ENCODE measurements around the gene SENP1.

SENP1 gene

GRCh38 chr12:48029491-48030172 lies 76.2 kb downstream of the SENP1 start:
- TF ChIP-seq ZNF274 (IDR thresholded peaks at IDR 0.05; ENCODE audit: low read depth, low read length), result no peak
- H3K4me3 ChIP-seq (ENCODE audit: low read length), result no peak overlapping the region

DNA sequence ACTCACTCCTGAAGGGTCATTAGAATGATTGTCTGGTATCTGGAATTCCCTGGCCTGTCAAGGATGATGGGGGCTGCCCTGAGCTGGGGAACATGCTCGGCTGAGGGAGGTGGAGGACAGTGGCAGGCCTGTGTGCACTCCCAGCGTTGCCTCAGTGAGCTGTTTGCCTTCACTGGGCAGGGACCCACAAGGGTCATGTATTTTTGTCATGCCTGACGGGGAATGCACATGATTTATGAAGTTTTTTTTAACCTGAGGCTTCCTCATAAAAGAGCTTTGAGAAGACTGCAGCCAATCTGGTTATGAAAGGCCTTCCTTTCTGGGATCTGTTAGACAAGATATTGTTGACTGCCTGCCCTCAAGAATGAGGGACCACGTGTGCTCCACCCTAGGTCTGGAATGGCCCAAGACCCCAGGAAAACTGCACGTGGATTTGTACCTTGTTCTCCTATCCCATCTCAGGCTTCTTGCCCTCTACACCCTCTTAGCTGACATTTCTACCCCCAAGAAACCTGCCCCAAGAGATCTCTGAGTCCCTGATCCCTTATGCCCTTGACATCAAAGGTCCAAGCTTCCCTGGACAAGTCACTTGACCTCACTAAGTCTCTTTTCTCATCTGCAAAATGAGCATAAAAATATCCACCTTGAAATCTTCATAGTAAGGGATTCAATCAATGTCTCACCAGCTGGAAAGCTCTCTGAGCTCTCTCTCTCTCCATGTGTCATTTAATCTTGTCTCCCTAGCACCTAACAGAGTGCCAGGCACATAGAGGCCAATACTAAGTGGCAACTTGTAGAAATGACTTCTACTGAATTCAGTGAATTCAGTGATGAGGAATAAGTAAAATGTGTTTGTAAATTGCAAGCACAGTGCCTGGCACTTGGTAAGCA lies 77.1 kb downstream of the SENP1 start:
- H3K4me3 ChIP-seq (ENCODE audit: low read length), result no peak overlapping the region
- no peak for TF ChIP-seq ZNF274 (IDR thresholded peaks at IDR 0.05; ENCODE audit: low read depth, low read length)

DNA sequence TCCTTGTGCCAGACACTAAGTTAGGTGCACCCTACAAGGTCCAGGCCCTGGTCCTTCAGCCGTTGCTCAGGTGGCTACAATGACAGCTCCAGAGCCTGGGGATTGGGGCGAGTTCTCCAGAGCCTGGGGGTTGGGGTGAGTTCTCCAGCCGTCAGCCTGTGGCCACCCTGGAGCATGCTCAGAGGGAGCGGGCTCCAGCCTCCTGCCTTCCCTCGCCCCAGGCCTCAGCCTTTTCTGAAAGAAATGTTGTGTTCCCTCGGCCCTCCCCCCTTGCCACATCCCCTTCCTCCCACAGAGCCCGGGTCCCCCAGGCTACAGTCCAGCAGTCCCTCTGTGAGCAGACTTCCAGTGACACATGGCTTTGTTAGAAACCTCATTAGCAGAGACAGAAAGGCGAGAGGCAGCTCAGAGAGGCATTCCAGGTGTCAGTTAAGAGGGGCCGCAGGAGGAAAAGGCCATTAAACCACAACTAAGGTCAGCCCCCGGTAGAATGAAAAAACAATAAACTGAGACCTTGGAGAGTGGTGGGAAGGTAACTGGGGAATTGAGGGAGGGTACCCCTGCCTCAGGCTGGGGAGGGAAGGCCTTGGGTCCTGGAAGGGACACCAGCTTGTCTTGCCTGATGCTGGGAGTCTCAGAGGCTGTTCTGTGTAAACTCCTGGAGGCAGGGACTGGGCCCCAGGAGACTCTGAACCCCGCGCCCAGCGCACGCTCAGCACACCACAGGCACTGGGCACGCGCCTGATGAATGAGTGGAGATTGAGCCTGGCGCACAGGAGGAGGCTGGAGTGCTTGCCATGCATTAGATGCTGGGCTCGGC lies 78.5 kb downstream of the SENP1 start:
- no peak for TF ChIP-seq ZNF274 (IDR thresholded peaks at IDR 0.05; ENCODE audit: low read depth, low read length)
- H3K4me3 ChIP-seq (ENCODE audit: low read length), result no peak overlapping the region

DNA sequence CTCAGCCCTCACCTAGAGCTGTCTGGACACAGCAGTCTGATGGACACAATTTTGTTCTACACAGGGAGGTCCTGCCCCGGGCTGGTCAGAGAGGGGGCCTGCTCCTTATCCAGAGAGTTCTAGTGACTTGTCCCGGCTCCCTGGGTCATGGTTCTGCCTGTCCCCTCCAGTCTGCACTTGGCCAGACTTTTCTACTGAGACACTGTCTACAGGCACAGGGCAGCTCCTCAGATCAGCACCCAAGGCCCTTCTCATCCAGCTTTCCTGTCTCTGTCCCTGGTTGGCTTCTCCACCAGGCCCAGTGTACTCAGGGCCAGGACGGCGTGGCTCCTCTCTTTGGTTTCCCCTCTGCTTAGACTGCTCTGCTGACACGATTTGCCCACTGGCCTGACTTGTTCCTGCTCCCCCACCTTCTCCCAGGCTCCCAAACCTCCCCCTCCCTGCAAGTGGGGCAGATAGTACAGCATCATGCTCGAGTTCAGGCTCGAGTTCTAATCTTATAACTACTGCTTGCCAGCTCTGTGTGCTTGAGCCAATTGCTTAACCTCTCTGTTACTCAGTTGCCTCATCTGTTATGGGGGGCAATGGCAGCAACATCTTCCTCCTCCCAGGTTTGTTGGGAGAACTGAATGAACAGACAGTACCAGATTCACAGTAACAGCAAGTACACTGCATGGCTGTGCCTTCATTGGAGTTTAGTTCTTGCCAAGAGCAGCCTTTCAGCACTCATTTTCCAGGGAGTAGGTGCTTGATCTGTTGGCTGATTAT lies 79.6 kb downstream of the SENP1 start:
- no peak overlapping the region for H3K4me3 ChIP-seq (ENCODE audit: low read length)
- TF ChIP-seq ZNF274 (IDR thresholded peaks at IDR 0.05; ENCODE audit: low read depth, low read length), result no peak

GRCh38 chr12:48025281-48025680 lies 80.6 kb downstream of the SENP1 start:
- TF ChIP-seq ZNF274 (IDR thresholded peaks at IDR 0.05; ENCODE audit: low read depth, low read length), result no peak
- no peak overlapping the region for H3K4me3 ChIP-seq (ENCODE audit: low read length)

DNA sequence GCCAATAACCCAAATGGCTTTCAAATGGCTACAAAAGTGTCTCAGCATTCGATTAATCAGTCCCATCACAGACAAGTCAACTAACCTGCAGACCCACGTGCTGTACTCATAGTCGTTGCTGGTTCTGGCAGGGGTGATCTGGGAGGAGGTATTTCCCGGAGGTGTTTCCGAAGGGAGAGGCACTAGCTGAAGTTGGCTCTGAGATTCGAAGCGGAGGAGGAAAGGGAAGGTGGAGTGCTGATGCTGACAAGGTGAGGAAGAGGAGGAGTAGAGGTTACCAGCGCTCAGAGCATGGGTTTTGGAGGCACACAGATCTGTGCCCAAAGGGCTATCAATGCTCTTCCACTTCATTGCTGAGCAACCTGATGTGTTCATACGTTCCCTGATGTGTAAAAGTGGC lies 81.1 kb downstream of the SENP1 start:
- H3K4me3 ChIP-seq (ENCODE audit: low read length), result no peak overlapping the region
- TF ChIP-seq ZNF274 (IDR thresholded peaks at IDR 0.05; ENCODE audit: low read depth, low read length), result no peak

DNA sequence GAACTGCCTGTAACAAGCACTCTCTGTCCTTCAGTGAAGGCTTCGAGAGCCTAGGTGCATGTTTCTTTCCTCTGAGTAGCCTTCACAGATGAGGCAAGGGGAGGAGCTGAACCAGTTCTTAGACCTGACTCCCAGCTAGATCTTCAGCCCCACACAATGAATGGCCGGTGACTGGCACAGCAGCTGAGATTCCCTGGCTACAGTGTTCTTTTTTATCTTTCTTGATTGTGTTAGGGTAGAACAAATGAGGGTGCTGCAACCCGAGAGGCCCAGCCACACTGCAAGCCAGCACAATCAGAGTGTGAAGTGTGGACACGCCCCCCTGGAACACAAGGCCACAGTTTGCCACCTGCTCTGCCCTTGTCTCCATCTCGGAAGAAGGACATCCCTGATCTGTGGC lies 82.5 kb downstream of the SENP1 start:
- TF ChIP-seq ZNF274 (IDR thresholded peaks at IDR 0.05; ENCODE audit: low read depth, low read length), result no peak
- H3K4me3 ChIP-seq (ENCODE audit: low read length), result no peak overlapping the region

DNA sequence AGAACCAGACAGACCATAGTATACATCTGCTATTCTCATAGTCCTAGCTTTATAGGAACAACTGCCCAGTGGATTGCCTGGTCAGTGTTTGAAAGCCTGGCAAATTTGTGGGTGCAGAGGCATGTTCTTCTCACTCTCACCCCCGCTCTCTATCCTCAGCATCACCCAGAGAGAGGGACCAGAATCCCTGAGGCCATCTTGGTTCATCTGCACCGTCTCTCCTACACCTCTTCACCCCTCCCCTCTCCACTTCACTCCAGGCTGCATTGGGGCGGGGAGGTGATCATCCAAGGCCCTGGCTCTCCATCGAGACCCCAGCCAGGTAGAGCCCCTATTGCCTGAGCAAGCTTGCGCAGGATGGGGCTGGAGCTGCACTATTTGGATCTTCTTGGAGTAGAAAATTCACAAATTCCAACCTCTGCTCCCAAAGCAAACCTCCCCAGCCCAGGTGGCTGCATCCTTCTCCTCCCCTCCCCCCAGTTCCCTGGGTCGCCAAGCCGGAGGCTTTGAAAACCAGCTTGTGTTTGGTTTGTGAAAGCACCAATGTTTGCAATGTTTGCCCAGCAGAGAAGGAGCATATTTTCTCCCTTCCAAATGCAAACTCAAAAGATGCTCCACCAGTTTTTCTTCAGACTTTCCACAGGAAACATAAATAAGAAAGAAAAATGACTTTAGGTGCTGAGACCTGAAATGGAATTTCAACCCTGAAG lies 83.0 kb downstream of the SENP1 start:
- H3K4me3 ChIP-seq (ENCODE audit: low read length), result no peak overlapping the region
- TF ChIP-seq ZNF274 (IDR thresholded peaks at IDR 0.05; ENCODE audit: low read depth, low read length), result no peak

DNA sequence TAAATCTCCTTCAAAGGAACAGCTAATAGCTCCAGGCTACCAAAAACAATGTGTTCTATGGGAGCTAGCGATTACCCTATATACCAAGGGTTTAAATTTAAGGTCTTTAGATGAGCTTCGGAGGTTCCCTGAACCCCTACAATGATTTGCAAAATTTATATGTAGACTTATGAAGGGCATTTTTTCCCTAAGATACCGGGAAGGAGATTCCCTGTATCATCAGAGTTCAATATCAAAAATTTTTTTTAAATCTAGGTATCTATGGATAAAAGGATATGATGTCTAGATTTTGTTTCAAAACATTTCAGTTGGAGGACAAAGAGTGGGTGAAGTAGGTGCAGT lies 83.7 kb downstream of the SENP1 start:
- H3K4me3 ChIP-seq (ENCODE audit: low read length), result no peak overlapping the region
- TF ChIP-seq ZNF274 (IDR thresholded peaks at IDR 0.05; ENCODE audit: low read depth, low read length), result no peak

DNA sequence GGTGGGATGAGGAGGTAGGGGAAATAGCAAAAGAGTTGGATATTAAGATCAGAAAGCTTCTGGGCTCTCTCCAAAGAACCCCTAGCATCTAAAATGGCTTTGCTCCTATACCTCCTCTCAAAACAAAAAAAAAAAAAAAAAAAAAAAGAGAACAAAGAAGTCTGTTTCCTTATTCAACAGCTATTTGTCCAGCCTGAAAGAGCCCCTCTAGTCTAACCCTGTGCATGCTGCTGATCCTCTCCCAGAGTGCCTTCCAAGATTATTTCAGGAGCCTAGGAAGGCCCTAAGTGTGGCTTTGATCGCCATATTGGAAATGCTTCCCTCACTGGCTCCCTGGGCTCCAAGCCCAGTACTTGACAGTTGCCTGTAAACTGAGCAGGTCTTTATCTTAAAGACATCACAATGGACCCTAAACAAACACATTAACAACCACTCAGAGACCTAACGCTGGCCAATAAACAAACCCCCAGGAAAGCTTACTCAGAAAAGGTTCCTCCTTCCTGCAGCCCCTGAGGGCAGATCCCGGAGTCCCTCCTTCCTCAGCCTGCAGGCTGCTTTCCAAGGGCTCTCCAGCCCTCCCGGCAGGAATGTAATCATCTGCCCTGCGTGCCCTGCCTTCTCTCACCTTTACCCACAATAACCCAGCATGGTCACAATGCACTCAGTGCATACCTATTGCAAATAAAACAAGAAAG lies 84.2 kb downstream of the SENP1 start:
- no peak for TF ChIP-seq ZNF274 (IDR thresholded peaks at IDR 0.05; ENCODE audit: low read depth, low read length)
- no peak overlapping the region for H3K4me3 ChIP-seq (ENCODE audit: low read length)

GRCh38 chr12:48019639-48020265 lies 86.1 kb downstream of the SENP1 start:
- no peak for TF ChIP-seq ZNF274 (IDR thresholded peaks at IDR 0.05; ENCODE audit: low read depth, low read length)
- no peak overlapping the region for H3K4me3 ChIP-seq (ENCODE audit: low read length)

DNA sequence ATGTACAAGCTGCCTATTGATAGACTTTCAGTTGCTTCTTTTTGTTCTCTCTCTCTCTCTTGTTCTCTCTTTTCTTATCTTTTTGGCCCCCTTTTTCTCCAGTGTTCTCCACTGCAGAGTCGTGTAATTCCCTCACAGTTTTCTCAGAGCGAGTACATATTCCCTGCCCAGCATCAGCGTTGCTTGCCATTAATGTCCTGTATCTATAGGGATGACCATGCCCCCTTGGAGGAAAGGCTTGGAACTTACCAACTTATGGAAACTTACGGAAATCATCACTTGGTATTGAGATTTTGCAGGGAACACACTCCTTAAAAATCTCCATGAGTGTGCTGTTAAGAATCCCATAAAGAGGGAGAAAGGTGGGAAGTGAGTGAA lies 87.3 kb downstream of the SENP1 start:
- no peak for TF ChIP-seq ZNF274 (IDR thresholded peaks at IDR 0.05; ENCODE audit: low read depth, low read length)
- no peak overlapping the region for H3K4me3 ChIP-seq (ENCODE audit: low read length)
